ENCODE data around the gene ACYP1. TPM values are rescaled to one million over a fixed set of nuclear protein-coding genes. Genes with fewer than 3 reads are reported as not detected.

The ACYP1 gene
- total RNA-seq, 1 donor from 2014 or later = 35.9 TPM

DNA sequence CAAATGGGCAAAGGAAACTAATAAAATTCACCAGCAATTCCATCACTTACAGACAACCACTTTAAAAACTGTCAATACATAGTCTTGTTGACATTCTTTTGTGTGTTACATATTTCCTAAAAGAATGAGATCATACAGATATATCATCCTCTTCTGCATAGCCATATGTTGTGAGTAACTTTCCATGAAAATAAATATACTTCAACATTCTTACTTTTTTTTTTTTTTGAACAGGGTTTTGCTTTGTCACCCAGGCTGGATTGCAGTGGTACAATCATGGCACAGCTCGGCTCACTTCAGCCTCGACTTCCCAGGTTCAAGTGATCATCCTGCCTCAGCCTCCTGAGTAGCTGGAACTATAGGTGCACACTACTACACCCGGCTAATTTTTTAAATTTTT, 26.5 kb upstream of the ACYP1 start:
- Mint-ChIP-seq H3K4me3 (no peak overlapping the region), H3K9me3 (no peaks in the 10 kb centered on the region), H3K36me3 (ENCODE audit: low read depth) (peaks cover 5% of the 10 kb centered on the region)

DNA sequence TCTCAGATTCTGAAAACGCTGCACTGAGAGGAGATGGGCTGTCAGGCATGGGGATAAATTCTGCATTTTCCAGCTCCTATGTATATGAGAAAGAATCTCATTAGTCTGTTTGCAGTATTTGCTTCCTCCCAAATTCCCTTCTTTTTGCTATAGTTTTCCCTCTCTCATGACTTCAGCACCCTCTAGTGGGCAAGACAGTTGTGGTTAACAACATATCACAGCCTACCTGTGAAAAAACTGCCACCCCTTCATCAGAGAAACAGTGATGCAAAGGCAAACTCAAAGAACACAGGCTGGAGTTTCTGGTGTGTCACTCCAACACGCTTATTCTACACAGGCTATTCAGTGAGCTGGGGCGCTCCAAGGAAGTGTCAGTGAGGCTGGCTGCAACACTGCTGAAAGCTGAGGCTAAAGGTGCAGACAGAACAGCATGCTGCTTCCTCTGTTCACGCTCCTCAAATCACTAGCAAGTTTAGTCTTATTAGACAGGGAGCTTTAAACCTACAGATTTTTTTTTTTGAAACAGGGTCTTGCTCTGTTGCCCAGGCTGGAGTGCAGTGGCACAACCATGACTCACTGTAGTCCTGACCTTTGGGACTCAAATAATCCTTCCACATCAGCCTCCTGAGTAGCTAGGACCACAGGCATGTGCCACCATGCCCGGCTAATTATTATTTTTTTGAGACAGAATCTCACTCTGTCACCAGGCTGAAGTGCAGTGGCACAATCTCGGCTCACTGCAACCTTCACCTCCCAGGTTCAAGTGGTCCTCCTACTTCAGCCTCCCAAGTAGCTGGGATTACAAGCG, 24.9 kb upstream of the ACYP1 start:
- no peaks in the 10 kb centered on the region for H3K27me3 Mint-ChIP-seq (ENCODE audit: low read depth)
- H3K36me3 Mint-ChIP-seq (ENCODE audit: low read depth) = no peaks in the 10 kb centered on the region
- no peaks in the 10 kb centered on the region for H3K4me1 Mint-ChIP-seq
- H3K9me3 Mint-ChIP-seq = no peaks in the 10 kb centered on the region
- no peak overlapping the region for H3K4me3 Mint-ChIP-seq
- DNase-seq (ENCODE audit: low read depth, low spot score) = peak; percentile 61
- H3K27ac Mint-ChIP-seq (ENCODE audit: unreplicated experiment) = no peak overlapping the region
- TF ChIP-seq, protein P1, sequence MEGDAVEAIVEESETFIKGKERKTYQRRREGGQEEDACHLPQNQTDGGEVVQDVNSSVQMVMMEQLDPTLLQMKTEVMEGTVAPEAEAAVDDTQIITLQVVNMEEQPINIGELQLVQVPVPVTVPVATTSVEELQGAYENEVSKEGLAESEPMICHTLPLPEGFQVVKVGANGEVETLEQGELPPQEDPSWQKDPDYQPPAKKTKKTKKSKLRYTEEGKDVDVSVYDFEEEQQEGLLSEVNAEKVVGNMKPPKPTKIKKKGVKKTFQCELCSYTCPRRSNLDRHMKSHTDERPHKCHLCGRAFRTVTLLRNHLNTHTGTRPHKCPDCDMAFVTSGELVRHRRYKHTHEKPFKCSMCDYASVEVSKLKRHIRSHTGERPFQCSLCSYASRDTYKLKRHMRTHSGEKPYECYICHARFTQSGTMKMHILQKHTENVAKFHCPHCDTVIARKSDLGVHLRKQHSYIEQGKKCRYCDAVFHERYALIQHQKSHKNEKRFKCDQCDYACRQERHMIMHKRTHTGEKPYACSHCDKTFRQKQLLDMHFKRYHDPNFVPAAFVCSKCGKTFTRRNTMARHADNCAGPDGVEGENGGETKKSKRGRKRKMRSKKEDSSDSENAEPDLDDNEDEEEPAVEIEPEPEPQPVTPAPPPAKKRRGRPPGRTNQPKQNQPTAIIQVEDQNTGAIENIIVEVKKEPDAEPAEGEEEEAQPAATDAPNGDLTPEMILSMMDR (conservative IDR thresholded peaks at IDR 0.05) = peak; percentile 86

More for the DNA sequence above, 26.5 kb upstream of the ACYP1 start:
- H3K27me3 Mint-ChIP-seq (ENCODE audit: low read depth) = no peaks in the 10 kb centered on the region
- H3K27ac Mint-ChIP-seq (ENCODE audit: unreplicated experiment) = no peak overlapping the region
- H3K4me1 Mint-ChIP-seq = no peaks in the 10 kb centered on the region
- no peak for DNase-seq (ENCODE audit: low read depth, low spot score)
- TF ChIP-seq, protein P1 (conservative IDR thresholded peaks at IDR 0.05) = no peak

DNA sequence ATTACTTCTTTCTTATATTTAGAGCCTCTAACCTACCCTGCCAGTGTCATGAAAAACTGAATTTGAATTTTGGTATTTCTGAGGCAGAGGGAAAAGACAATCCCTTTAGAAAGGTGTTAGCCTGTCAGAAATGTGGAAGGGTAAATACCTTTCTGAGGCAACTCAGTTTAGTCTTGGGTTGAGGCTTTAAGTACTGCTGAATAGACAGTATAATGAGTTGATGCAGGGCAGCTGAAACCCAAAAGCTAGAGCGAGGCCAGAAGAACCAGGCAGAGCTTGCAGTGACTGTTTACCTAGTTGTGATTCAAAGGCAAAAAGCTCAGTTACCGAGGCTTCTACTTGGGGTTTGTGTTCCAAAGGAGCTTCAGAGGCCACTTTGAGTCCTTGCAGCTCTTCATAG, 24.3 kb upstream of the ACYP1 start:
- no peak overlapping the region for H3K27ac Mint-ChIP-seq (ENCODE audit: unreplicated experiment)
- no peaks in the 10 kb centered on the region for H3K4me1 Mint-ChIP-seq
- DNase-seq (ENCODE audit: low read depth, low spot score) = no peak
- no peaks in the 10 kb centered on the region for H3K36me3 Mint-ChIP-seq (ENCODE audit: low read depth)
- no peak overlapping the region for H3K4me3 Mint-ChIP-seq
- TF ChIP-seq, protein P1 (conservative IDR thresholded peaks at IDR 0.05) = no peak
- no peaks in the 10 kb centered on the region for H3K9me3 Mint-ChIP-seq
- H3K27me3 Mint-ChIP-seq (ENCODE audit: low read depth) = no peaks in the 10 kb centered on the region

DNA sequence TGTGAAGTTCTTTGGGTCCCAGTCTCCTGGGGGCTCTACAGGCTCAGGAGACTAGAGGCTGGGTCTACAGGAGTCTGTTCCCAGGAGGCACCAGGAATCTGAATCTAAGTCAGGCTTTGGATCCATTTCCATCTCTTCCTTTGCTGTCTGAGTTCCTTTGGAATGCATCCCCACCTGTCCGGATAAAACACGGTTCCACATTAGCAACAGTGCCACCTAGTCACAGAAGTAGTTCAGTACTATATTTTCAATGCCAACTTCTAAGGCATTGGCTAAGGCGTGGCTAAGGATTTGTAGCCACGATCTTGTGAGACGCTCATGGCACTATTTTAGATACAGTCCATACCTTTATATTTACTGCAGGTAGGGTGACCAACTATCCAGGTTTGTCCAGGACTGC, 20.7 kb upstream of the ACYP1 start:
- H3K36me3 Mint-ChIP-seq (ENCODE audit: low read depth) = no peaks in the 10 kb centered on the region
- no peak for DNase-seq (ENCODE audit: low read depth, low spot score)
- H3K4me3 Mint-ChIP-seq = no peak overlapping the region
- H3K4me1 Mint-ChIP-seq = no peaks in the 10 kb centered on the region
- TF ChIP-seq, protein P1 (conservative IDR thresholded peaks at IDR 0.05) = no peak
- H3K9me3 Mint-ChIP-seq = no peaks in the 10 kb centered on the region
- H3K27ac Mint-ChIP-seq (ENCODE audit: unreplicated experiment) = no peak overlapping the region
- H3K27me3 Mint-ChIP-seq (ENCODE audit: low read depth) = no peaks in the 10 kb centered on the region

DNA sequence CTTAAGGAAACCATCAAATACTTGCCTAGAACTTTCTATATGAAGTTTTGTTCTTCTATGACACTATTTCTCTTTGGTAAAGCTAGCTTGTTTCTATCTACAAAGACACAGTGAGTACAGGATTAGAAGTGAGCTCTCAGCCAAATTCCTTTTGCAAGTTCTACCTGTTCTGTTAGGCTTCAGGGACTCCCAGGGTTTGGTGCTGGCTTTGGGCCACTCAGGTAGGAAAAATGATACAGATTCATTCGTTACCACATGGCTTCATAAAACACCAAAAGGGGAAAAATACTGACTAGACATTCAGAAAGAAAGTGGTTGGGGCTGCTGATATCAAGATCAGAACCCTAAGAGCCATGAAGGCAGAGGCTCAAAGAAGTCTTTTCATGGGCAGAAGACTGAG, 19.4 kb upstream of the ACYP1 start:
- H3K36me3 Mint-ChIP-seq (ENCODE audit: low read depth) = no peaks in the 10 kb centered on the region

More for the DNA sequence above, 19.4 kb upstream of the ACYP1 start:
- H3K9me3 Mint-ChIP-seq = no peaks in the 10 kb centered on the region
- TF ChIP-seq, protein P1 (conservative IDR thresholded peaks at IDR 0.05) = no peak
- no peaks in the 10 kb centered on the region for H3K4me1 Mint-ChIP-seq
- H3K27ac Mint-ChIP-seq (ENCODE audit: unreplicated experiment) = no peak overlapping the region
- no peak overlapping the region for H3K4me3 Mint-ChIP-seq
- H3K27me3 Mint-ChIP-seq (ENCODE audit: low read depth) = no peaks in the 10 kb centered on the region
- no peak for DNase-seq (ENCODE audit: low read depth, low spot score)
